GM18870 (cell line): ENCODE data around the gene HSDL1.

ENCODE experiments used
- ATAC-seq: cut with Tn5 transposase; IDR thresholded peaks from one replicate; pipeline ENCODE4 v1.9.1; 2021; ENCODE audit warnings: moderate library complexity; ENCODE audit not compliant: unreplicated experiment

HSDL1 gene

GRCh38 chr16:84084570-84085270, 60.3 kb downstream of the HSDL1 start:
- no peak for ATAC-seq

GRCh38 chr16:84082835-84083569, 62.0 kb downstream of the HSDL1 start:
- no peak for ATAC-seq

GRCh38 chr16:84082110-84082509, 62.9 kb downstream of the HSDL1 start:
- ATAC-seq, result no peak

- no peak for ATAC-seq
Measured at GRCh38 chr16:84081446-84081989, 63.5 kb downstream of the HSDL1 start.

- ATAC-seq, result no peak
Measured at GRCh38 chr16:84080813-84081212, 64.2 kb downstream of the HSDL1 start.

- ATAC-seq, result no peak
Measured at GRCh38 chr16:84080378-84080777, 64.6 kb downstream of the HSDL1 start.

GRCh38 chr16:84079664-84080063, 65.3 kb downstream of the HSDL1 start:
- ATAC-seq, result no peak

GRCh38 chr16:84075376-84075775, 69.6 kb downstream of the HSDL1 start:
- no peak for ATAC-seq

GRCh38 chr16:84074721-84075120, 70.3 kb downstream of the HSDL1 start:
- no peak for ATAC-seq
